NCI-H2107 (cell line): ENCODE results near the gene CUEDC1.

Source experiments
- DNase-seq: peaks from one replicate; lab custom pipeline; 2025; lab: John Stamatoyannopoulos, UW

Gene CUEDC1

DNA sequence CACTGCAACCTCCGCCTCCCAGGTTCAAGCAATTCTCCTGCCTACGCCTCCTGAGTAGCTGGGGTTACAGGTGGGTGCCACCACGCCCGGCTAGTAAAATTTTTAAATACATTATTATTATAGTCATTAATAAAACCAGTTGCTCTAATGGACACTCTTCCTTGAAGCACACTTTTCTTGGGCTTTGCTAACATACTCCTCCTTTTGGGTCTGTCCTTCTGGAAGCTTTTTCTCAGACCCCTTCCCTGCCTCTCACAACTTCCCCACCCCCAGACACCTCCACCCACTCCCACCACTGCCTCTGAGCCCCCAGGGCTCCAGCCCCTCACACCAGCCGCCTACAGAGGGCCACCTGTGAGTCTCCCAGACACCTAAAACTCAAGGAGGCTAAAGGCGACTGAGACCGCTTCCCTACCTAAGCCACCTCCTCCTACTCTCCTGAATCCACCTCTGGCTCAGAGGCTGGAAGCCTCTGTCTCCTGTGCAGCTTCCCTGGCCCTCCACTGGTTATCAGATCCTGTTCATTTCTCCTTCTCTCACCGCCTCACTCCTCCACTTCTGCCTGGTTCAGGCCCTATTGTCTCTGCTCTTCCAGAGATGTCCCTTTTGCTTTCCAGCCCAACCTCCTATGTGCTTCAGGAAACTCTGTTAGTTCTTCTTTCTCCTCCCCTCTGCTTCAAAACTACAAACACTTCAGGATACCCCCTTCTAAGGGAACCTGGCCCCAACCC is 2.1 kb upstream of the CUEDC1 start:
- DNase-seq: no peak

DNA sequence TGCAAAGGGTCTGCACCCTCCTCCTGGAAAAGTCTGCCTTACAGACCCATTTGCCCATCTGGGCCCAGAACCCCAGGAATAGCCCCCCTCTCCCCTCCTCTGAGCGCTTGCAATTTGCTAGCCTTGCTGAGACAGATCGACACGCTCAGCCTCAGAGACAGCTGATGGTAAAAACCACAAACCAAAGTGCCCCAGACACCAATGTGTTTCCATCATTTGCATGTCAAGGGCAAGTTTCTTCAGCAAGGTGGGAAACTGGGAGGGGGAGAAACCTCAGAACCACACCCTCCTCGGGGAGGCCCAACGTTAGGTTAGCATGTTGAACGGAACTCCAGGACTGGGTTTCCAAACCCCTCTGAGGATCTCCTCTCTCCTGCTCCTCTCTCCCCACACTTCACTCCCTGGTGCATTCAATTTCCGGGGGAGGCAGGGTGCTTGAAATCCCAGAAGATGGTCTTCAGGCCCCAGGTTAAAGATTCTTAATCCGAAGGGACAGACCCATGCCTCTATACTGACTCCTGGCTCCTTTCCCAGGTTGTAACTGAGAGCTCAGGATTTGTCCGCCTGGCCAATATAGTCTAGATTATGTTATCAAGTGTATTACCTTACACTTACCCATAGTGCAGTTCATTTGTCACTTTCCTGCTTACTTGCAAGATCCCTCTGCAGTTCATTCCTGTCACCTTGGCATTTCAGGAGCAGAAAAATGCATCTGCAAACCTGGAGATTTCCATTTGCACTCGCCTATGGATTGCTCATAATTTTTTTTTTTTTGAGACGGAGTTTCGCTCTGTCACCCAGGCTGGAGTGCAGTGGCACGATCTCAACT is 1.3 kb upstream of the CUEDC1 start:
- no peak for DNase-seq

DNA sequence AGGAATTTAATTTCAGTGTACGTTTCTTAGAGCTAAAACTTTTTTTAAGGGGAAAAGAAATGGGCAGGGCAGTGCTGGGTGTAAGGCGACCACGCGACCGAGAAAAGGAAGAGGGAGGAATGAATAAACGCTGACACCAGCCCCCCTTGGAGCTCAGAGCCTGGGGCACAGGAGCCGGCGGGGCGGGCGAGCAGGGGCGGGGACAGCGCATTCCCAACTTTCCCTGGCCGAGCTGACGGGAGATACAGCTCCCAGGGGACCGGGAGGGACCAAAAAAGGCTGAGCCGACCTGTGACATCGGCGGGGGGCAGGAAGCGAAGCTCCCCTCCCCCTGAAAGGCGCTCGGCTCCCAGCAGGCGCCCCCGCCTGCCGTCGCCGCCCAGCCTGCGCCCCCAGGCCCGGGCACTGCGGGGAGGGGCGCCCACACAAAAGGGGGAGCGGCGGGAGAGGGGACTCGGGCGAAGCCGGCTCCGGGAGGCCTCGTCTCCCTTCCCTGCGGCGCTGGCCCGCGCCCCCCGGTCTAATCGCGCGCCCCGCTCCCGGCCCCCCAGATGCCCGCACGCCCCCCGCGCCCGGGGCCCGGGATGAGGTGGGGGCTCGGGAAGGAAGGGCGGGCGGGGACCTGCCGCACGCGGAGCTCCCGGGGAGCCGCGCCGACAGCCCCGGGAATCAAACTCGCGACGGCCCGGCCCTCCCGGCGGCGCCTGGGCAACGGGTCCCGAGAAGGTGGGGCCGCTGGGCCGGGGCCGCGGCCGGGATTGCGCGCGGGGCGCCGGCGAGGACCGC is 622 bp downstream of the CUEDC1 start:
- DNase-seq: peak; percentile 32

DNA sequence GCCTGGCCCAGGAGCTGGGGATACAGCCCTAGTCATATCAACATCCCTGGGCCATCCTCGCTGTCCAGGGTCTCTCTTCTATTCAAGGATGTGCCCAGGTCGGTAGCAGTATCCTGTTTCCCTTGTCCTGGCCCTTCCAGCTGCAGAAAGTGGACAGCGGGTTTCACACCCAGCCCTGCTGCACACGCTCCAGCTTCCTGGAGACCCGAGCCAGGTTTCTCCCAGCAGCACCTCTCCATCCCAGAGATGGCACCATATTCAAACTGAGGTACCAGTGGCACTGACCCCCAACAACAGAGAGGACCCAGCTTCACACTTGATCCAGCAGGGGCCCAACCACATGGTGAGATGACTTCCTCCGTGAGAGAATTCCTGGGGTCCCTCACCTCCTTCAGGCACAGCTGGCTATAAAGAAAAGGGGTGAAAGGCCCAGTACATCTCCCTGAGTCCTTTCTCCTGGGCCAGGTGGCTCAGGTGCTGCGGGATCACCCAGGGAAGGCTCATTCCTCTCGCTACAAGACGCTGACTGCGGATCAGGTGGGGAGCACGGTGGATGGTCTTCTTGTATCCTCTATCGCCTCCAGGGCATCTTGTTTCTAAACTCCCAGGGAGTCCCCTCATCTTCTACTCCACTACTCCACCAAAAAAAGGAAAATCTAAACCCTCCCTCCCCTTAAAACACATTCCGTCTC is 1.4 kb downstream of the CUEDC1 start:
- DNase-seq: no peak

DNA sequence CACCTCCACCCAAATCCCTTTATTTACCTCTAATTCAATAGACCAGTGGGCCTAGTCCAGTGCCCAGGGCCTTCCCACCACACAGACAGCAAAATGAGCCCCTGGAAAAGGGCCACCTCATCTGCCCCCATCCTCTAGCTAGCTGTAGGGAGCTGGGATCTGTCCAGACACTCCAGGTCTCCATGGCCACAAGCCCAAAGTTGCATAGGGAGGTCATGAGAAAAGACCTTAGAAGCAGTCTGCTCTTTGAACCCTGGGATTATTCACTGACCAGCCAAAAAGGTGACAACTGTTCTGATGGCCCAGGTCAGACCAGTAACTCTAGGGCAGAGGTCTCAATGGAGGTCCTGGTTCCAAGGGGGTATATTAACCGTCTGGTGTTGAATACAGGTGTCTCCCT is 2.0 kb downstream of the CUEDC1 start:
- no peak for DNase-seq

DNA sequence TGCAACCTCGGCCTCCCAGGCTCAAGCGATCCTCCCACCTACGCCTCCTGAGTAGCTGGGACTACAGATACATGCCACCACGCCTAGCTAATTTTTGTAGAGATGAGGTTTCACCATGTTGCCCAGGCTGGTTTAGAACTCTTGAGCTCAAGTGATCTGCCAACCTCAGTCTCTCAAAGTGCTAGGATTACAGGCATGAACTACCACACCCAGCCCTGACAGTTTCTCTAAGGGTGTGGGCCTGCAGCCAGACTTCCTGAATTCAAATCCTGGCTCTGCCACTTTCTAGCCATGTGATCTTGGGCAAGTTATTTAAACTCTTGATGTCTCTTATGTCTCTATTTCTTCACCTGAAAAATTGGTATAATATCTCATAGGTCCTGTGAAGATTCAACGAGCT is 5.6 kb downstream of the CUEDC1 start:
- DNase-seq: no peak

DNA sequence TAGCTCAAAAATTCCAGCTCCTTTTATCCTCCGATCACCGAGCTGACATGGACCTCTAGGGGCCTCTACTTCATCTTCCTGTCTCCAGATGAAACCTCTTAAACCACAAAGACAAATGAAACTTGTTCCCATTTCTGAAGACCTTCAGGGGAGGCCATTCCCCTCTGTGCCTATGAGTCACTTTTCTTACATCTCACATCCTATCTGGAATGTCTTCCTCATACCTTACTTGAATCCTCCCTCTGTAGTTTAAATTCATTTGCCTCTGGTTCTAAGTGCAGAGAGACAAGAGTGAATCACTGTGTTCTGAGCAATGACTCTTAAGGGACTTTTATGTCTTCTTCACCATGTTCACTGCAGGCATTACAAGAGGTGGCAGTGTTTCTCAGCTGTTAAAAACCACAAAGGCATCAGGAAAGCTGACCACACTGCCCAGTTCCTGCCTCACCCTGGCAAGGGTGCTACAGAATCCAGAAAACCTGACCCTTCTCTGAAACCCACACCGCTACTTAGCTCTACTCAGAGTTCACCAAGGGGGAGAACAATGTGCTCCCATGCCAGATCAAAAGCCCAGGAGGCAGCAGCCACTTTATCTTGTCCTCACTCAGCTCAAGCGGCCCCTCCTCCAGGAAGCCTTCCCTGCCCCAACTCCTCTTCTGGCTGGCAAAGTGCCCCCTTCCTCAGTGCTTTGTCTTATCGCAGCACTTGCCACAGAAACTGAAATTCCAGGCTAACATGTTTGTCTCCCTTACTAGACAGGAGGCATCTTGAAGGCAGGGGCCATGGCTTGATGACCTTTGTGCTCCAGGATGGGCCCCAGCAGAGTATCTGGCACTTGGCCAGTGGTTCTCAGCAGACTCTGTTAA is 6.4 kb downstream of the CUEDC1 start:
- no peak for DNase-seq

DNA sequence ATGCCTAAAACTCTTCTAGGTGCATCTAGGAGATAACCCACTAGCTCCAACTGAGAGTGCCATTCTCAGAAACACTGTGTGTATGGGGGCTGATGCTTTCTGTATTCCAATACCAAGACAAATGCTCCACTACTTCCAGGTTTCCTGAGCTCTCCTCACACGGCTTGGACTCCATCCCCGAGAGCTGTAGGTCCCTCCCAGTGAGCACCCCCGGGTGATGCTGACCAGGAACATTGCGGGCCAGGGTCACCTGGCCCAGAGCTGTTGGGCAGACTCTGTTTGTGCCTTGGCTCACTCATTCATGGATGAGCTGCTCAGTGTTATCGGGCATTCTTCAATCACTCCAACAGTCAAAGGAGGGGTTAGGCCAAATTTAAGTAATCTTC is 7.0 kb downstream of the CUEDC1 start:
- no peak for DNase-seq

DNA sequence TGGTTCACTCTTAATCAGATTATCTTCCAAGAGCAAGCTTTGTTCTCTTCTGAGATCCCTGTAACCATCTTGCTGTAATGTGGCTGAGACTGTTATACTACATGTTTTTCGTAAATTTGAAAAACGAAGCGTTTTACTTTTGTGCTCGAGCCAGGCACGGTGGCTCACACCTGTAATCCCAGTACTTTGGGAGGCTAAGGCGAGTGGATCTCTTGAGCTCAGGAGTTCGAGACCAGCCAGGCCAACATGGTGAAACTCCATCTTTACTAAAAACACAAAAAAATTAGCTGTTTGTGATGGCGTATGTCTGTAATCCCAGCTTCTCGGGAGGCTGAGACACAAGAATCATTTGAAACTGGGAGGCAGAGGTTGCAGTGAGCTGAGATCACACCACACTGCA is 7.8 kb downstream of the CUEDC1 start:
- DNase-seq: no peak

DNA sequence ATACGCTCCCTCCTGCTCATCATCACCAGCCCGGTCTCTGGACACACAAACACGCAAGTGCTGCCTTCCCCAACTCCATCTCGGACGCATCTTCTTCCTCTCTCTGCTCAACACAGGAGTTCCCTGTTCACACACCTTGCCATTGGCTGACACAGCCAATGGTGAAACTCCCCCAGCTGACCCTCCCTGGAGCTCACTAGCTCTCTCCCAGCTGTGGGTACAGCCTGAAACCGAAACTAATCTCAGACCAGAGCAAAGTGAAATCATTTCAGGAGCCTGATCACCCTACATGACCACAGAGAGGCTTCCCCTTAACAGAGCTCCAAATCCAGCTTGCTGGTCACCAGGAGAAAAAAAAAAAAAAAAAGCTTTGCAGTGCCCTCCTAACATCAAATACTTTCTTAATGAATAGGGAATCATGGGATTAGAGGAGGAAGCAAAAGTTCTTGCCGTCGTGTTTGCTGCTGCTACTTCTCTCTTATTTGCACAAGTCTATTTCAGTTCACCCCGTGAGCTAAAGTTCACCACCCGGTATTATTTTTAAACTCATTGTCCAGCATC is 8.3 kb downstream of the CUEDC1 start:
- DNase-seq: peak; percentile 70

DNA sequence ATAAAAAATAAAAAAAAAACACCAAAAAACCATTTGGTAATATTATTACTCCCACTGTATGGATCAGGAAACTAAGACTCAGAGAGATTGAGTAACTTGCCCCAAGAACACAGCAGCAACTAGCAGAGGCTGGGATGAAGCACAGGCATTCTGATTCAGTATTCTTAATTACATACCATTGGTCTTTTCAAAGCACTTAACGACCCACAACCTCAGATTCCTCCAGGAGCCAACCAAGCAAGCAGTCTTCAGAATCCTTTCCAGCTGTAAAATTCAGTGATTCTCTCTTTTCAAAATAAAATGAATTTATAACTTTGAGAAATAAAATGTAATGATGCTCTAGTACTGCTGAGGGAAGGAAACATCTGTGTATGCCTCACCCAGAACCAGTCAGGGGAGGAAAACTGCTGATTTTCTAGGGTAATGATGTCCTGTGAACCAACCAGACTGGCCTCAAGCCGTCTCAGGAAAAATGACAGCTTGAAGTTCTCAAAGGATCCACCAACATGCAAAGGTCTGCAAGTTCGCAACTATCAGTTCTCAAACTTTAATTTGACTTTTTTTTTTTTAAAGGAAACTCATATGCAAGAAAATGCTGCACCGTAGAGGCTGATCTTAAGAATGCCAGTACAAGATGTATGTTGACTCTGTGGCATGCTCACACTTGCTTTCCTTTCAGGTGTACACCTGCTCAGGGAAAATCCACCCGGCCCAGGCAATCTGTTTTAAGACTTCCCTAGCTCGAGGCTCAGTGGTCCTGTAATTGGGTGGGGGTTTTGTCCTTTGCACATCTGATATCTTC is 9.0 kb downstream of the CUEDC1 start:
- DNase-seq: no peak

DNA sequence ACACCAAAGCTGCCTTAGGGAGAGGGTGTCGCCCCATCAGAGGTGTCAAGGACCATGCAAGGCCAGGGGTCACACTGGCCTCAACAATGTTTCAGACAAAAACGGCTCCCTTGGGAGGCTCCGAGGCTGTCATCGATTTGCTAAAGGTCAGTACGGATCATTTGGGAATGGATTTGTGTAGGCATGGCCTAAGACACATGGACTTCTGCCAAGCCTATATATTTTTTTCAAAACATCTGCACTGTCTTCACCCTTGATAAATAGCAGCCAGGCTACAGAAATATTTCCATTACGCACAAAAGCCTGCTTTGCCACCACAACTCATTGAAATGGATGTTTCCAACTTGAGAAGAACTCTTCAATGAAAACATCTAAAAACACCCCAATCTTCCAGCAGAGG is 10.3 kb downstream of the CUEDC1 start:
- DNase-seq: no peak

DNA sequence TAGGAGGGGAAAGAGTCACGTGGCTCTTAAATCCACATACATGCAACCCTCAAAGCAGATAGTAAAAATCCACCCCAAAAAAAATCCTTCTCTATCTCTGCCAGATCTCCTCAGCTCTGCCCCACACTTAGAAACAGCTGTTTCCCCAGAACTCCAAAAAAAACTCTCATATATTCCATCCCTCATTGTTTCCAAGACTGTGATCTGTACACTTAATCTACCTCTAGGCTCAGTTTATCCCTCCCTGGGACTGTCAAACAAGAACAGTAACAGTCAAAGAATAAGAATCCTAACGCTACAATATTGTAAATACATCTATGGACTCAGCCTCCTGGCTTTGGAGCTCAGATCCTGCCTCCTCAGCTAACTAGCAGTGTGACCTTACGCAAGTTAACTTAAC is 11.6 kb downstream of the CUEDC1 start:
- no peak for DNase-seq

DNA sequence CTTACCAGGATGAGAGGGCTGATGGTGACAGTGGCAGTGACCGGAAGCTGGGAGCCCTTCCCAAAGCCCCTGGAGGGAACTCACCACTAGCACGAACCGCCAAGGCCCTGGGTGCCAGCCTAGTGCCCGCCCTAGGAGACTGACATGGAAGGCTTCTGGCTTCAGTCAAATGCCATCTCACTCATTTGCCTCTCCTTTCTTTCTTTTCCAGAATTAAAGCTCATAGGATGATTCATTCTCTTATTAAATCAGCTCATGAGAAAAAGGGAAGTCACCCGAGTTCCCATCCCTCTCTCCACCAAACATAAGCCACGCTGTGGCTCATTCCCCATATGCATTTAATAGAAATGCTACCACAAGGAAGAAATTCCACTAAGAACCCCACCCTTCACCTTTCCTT is 12.1 kb downstream of the CUEDC1 start:
- no peak for DNase-seq

DNA sequence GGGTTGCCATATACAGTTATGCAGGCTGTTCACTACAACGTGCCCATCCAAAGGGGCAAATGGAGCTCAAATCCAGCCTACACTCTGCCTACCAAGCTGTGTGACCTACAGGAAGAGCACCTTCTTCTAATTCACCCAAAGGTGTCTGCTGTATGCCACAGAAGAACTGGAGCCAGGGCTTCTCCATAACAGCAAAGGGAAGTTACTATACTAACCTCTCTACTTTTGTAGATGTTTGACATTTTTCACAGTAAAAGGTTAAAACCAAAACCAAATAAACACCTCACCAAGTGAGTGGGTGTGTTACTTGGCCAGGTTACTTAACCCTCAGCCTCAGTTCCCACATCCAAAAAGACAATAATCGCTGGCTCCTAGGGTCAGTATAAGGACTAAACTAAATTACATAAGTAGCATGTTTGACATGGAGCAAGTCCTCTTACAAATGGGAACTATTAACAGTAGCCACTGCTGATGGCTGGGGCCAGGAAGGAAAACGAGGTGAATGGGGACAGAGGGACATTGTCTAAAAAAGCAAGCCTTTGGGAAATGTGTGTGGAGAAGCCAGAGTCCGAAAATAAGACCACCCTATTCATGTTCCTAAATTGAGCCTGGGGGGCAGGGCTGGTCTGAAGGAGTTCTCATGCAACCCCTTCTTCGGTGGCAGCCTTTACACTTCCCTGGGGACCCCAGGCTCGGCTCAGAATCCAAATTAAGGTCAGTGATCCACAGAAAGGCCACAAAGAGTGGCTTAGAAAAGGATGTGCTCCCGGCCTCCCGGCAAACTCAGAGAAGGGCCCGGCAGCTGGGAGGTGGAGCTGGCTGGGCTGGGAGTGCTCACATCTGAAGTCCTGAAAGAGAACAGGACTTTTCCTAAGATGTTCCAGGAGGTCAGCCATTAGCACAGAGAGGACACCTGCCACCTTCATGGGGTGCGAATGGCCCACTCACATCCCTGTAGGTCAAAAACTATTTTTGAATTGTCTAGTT is 13.5 kb downstream of the CUEDC1 start:
- DNase-seq: no peak

DNA sequence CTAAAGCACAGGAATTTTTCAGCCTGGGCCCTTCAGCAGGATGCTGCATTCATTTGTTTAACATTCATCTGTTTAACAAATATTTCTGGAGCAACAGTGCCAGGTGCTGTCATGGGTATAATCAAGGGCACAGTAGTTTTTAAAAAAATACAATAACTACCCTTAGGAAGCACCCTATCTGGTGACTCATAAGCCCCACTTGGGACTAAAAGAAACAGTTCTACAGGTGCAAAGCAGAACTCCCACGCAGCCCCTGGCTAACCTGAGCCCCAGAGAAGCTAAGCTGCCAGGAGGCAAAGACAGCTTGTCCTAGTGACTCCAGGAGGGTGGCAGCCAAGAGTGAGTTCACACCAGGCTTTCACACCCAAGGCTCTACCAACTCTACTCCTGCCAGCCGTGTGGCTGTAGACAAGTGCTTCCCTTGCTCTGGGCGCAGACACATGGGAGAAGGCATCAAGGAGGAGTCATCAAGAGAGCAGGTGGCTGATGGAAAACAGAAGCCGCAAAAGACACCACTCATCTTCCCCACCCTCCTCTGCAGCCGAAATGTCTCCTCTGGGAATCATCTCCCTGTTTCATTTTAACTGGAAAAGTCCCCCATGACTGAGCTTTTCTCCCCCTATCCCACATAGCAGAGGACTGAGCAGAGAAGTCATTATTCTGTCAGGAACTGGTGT is 14.4 kb downstream of the CUEDC1 start:
- no peak for DNase-seq

DNA sequence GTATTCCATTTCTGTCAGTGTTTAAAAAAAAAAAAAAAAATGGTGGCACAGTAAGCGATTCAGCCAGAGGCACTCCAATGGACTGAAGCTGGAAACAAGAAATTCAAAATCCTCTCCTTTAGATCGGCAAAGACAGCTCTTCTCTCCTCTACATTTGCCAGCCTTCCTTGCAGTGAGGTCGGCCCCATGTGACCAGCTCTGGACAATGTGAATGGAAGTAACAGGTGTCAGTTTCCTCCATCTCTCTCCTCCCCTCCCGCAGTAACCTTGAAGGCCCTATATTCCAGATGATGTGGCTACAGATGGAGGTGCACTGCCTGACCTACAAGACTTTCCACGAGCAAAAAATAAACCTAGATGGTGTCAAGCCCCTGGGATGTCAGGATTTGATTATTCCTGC is 15.0 kb downstream of the CUEDC1 start:
- DNase-seq: no peak

DNA sequence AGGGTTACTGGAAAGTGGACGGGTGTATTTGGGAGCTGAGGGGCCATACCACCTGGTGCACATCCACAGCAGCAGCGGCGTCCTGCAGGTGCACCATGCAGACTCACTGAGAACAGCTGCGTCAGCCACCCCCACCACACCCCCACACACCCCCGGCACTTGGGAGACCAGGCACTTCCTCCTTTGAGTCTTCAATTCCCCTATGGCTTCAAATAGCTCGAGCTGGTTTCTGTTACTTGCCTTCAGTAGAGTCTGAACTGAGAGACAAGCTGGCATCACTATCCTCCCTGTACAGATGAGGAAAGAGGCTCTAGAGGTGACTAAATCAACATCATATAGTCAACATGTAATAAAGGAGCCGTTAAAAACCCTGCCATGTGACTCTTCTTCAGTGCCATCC is 15.4 kb downstream of the CUEDC1 start:
- peak; percentile 84 for DNase-seq
